Neuronal stem cell (in vitro differentiated cells): ENCODE data around the gene MLF2.

ENCODE experiments used
- DNase-seq: peaks from one replicate; pipeline ENCODE4 v3.0.0-alpha.2; 2013; ENCODE audit warnings: low spot score
- H2AFZ ChIP-seq: one replicate; pipeline ENCODE4 v1.6.1; 2013; ENCODE audit warnings: mild to moderate bottlenecking, low read length, inconsistent platforms
- H2AK5ac ChIP-seq: 2 replicates; pipeline ENCODE4 v1.6.1; 2013; ENCODE audit warnings: low read depth, mild to moderate bottlenecking, inconsistent platforms, low read length, moderate library complexity, mixed read lengths
- H2BK120ac ChIP-seq: 2 replicates; pipeline ENCODE4 v1.6.1; 2013; ENCODE audit warnings: low read depth, mild to moderate bottlenecking, inconsistent platforms, low read length, moderate library complexity, mixed read lengths
- H2BK12ac ChIP-seq: one replicate; pipeline ENCODE4 v1.6.1; 2013; ENCODE audit warnings: low read length, inconsistent platforms
- H2BK15ac ChIP-seq: 2 replicates; pipeline ENCODE4 v1.6.1; 2013; ENCODE audit warnings: mild to moderate bottlenecking, low read length, inconsistent platforms, mixed read lengths
- H2BK5ac ChIP-seq: one replicate; pipeline ENCODE4 v1.6.1; 2013; ENCODE audit warnings: inconsistent platforms, mild to moderate bottlenecking, low read length, moderate library complexity
- H3K14ac ChIP-seq: one replicate; pipeline ENCODE4 v1.6.1; 2013; ENCODE audit warnings: low read length, inconsistent platforms
- H3K18ac ChIP-seq: 2 replicates; pipeline ENCODE4 v1.6.1; 2013; ENCODE audit warnings: low read length, inconsistent platforms
- H3K23ac ChIP-seq: 2 replicates; pipeline ENCODE4 v1.6.1; 2013; ENCODE audit warnings: low read depth, mild to moderate bottlenecking, mixed read lengths, low read length, inconsistent platforms; ENCODE audit not compliant: poor library complexity
- H3K27ac ChIP-seq: replicated peaks from 3 replicates; pipeline ENCODE4 v1.5.1; 2013; ENCODE audit warnings: low read length, inconsistent platforms
- H3K27me3 ChIP-seq, 3 experiments: 2 replicates each; pipeline ENCODE4 v1.6.1; 2013; ENCODE audit warnings: low read length in 3 of 3, mild to moderate bottlenecking in 2 of 3, inconsistent platforms in 1 of 3, low read depth in 1 of 3, mixed read lengths in 1 of 3, moderate library complexity in 1 of 3; ENCODE audit not compliant: control insufficient read depth in 3 of 3, insufficient read depth in 3 of 3
- H3K36me3 ChIP-seq, 2 donors: replicated peaks in 1 of 2; 2 replicates each; pipeline ENCODE4 v1.6.1; 2013; ENCODE audit warnings: low read length in 2 of 2; ENCODE audit not compliant: control insufficient read depth in 2 of 2, insufficient read depth in 2 of 2
- H3K4ac ChIP-seq: 2 replicates; pipeline ENCODE4 v1.6.1; 2013; ENCODE audit warnings: inconsistent platforms, mild to moderate bottlenecking, low read length, moderate library complexity
- H3K4me1 ChIP-seq, 2 donors: 1 replicate in 1 of 2; 2 replicates in 1 of 2; pipeline ENCODE4 v1.6.1; 2013; ENCODE audit warnings: low read length in 2 of 2, low read depth in 1 of 2; ENCODE audit not compliant: control insufficient read depth in 2 of 2, insufficient read depth in 1 of 2
- H3K4me2 ChIP-seq: one replicate; pipeline ENCODE4 v1.6.1; 2013; ENCODE audit warnings: mild to moderate bottlenecking, low read length, inconsistent platforms; ENCODE audit not compliant: insufficient read depth, poor library complexity, severe bottlenecking
- H3K4me3 ChIP-seq, 2 donors: 2 replicates each; pipeline ENCODE4 v1.5.1; 2013; ENCODE audit warnings: low read length in 2 of 2, mild to moderate bottlenecking in 2 of 2, inconsistent platforms in 1 of 2, moderate library complexity in 1 of 2
- H3K79me1 ChIP-seq: one replicate; pipeline ENCODE4 v1.6.1; 2013; ENCODE audit warnings: low read depth, mild to moderate bottlenecking, inconsistent platforms, low read length, moderate library complexity
- H3K9ac ChIP-seq: one replicate; pipeline ENCODE4 v1.6.1; 2013; ENCODE audit warnings: mild to moderate bottlenecking, low read depth, low read length, inconsistent platforms; ENCODE audit not compliant: poor library complexity
- H3K9me3 ChIP-seq, 2 donors: replicated peaks in 1 of 2; 2 replicates each; pipeline versions ENCODE3 to v1.6.1; 2013; ENCODE audit warnings: low read length in 2 of 2, mild to moderate bottlenecking in 2 of 2, inconsistent platforms in 1 of 2, low read depth in 1 of 2, mixed read lengths in 1 of 2, moderate library complexity in 1 of 2; ENCODE audit not compliant: control insufficient read depth in 2 of 2, insufficient read depth in 1 of 2
- H4K8ac ChIP-seq: one replicate; pipeline ENCODE4 v1.6.1; 2013; ENCODE audit warnings: low read depth, mild to moderate bottlenecking, inconsistent platforms, low read length, moderate library complexity
- H4K91ac ChIP-seq: one replicate; pipeline ENCODE4 v1.6.1; 2013; ENCODE audit warnings: low read length, low read depth, mild to moderate bottlenecking, inconsistent platforms; ENCODE audit not compliant: poor library complexity
- WGBS, 2 donors: extraction: QIAGEN DNeasy Blood & Tissue Kit; methylation state at CpG; one replicate each; pipeline ENCODE4 v1.1.7; 2013; ENCODE audit warnings: missing lambda C conversion rate in 2 of 2, mixed read lengths in 1 of 2; ENCODE audit not compliant: insufficient read length in 2 of 2, insufficient replicate concordance in 1 of 2; ENCODE audit errors: extremely low coverage in 2 of 2; 5-methylcytosine and 5-hydroxymethylcytosine counted together

Gene MLF2

DNA sequence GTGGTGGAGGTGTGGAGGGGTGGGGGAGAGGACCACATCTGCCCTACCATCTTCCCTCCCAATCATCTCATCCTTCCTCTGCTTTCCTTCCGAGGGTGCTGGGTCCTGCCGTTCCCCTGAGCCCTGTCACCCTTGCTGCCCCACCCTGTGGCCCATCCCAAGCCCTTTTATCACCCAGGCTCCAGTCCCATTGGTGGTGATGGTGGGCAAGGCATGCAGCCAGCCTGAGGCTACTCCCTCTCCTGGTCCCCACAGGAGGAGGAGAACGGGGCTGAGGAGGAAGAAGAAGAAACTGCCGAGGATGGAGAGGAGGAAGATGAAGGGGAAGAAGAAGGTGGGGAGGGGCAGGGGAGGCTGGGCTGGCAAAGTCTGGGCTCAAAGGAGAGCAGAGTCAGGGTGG, 16.7 kb upstream of the MLF2 start:
- WGBS, 2 donors: no CpG with 5 or more reads among the region's 4 CpGs
- peaks cover 0 to 2% (median 0%) of the 10 kb centered on the region in 3 experiments for H3K27me3 ChIP-seq
- H3K27ac ChIP-seq: peak overlapping the region; percentile 67

DNA sequence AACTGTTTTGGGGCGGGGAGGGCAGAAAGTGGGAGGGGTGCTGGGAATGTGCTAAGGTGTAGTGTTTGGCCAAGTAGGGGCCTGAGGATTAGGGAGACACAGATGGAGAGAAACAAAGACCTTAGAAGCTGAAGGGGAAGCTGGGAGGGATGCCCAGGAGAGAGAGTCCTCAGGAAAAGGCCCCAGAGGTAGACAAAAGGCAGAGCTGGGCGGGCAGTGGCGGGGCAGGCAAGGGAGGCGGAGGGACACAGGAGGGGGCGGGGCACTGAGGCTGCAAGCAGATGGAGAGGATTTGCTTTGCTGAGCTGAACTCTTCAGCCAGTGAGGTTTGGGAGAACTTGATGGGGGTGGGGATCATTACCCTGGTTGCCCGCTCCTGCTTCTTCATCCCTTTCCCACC, 16.0 kb upstream of the MLF2 start:
- Histone ChIP-seq H2AFZ (no peak overlapping the region), H3K36me3 (peaks cover 27 to 45% of the 10 kb centered on the region in 2 donors), H3K79me1 (peaks cover 8% of the 10 kb centered on the region), H3K4me3 (peak overlapping the region; percentile 93 to 98), H3K9me3 (peaks cover 0 to 4% of the 10 kb centered on the region in 2 donors), H2AK5ac (peak overlapping the region; percentile 16), H3K14ac (no peak overlapping the region), H3K4ac (no peak overlapping the region), H3K4me2 (peak overlapping the region; percentile 84), H3K27me3 (peaks cover 0 to 2% (median 0%) of the 10 kb centered on the region in 3 experiments), H3K18ac (peak overlapping the region; percentile 90), H2BK5ac (peak overlapping the region; percentile 56), H4K91ac (no peak overlapping the region), H3K4me1 (peaks cover 40 to 47% of the 10 kb centered on the region in 2 donors), H2BK15ac (no peak overlapping the region), H3K27ac (peak overlapping the region; percentile 96), H2BK120ac (no peak overlapping the region), H3K9ac (peak overlapping the region; percentile 100), H2BK12ac (no peak overlapping the region), H3K23ac (no peak overlapping the region), H4K8ac (no peak overlapping the region)
- peak; percentile 84 for DNase-seq
- no CpG with 5 or more reads among the region's 6 CpGs for WGBS, 2 donors

More for the DNA sequence above, 16.7 kb upstream of the MLF2 start:
- H4K8ac ChIP-seq: no peak overlapping the region
- H3K9me3 ChIP-seq: peaks cover 0 to 4% of the 10 kb centered on the region in 2 donors
- H3K79me1 ChIP-seq: peaks cover 8% of the 10 kb centered on the region
- peaks cover 38 to 47% of the 10 kb centered on the region in 2 donors for H3K4me1 ChIP-seq
- peak overlapping the region; percentile 69 for H2BK15ac ChIP-seq
- no peak overlapping the region for H2AFZ ChIP-seq
- H3K14ac ChIP-seq: no peak overlapping the region
- no peak overlapping the region for H2BK120ac ChIP-seq
- peak overlapping the region; percentile 0 for H3K23ac ChIP-seq
- peak overlapping the region; percentile 65 for H3K4me2 ChIP-seq
- no peak for DNase-seq
- H2AK5ac ChIP-seq: peak overlapping the region; percentile 65
- H3K36me3 ChIP-seq: peaks cover 29 to 50% of the 10 kb centered on the region in 2 donors
- peak overlapping the region; percentile 82 for H3K9ac ChIP-seq
- H2BK12ac ChIP-seq: peak overlapping the region; percentile 2
- H4K91ac ChIP-seq: no peak overlapping the region
- H3K4ac ChIP-seq: no peak overlapping the region
- peak overlapping the region; percentile 90 for H3K18ac ChIP-seq
- peak overlapping the region in 1 of 2 donors; percentile 98 for H3K4me3 ChIP-seq
- peak overlapping the region; percentile 56 for H2BK5ac ChIP-seq

DNA sequence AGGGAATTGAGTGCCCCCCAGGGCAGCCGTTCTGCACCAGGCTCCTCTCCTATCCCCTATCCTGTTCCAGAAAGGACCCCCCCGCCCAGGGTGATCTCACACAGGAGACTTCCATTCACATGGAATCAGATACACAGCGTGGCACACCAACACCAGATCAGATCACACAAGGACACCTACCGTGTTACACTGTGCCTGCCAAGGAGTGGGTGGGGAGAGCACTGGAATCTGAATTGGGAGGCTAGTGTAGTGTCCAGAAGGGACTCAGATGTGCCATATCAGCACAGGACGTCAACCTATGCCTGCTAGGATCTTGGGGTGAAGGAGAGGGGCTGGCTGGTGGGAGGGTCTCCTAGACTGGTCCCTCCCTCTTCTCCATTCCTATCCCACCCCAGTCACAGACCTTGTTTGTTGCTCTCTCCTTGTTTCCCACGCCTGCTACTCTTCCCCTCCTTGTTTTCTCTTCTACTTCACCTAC, 15.5 kb upstream of the MLF2 start:
- Histone ChIP-seq H3K18ac (peak overlapping the region; percentile 76), H3K27ac (peak overlapping the region; percentile 96), H3K9ac (peak overlapping the region; percentile 100), H3K4me2 (peak overlapping the region; percentile 84), H4K8ac (no peak overlapping the region), H4K91ac (no peak overlapping the region), H3K14ac (no peak overlapping the region), H3K4me3 (peak overlapping the region; percentile 93 to 98), H3K36me3 (peaks cover 27 to 45% of the 10 kb centered on the region in 2 donors), H2BK5ac (no peak overlapping the region), H2BK15ac (no peak overlapping the region), H3K4me1 (peaks cover 46 to 48% of the 10 kb centered on the region in 2 donors), H3K4ac (no peak overlapping the region), H3K23ac (no peak overlapping the region), H3K27me3 (peaks cover 0 to 2% (median 0%) of the 10 kb centered on the region in 3 experiments), H2AFZ (no peak overlapping the region), H2BK120ac (no peak overlapping the region), H3K79me1 (peaks cover 8% of the 10 kb centered on the region), H3K9me3 (peaks cover 0 to 4% of the 10 kb centered on the region in 2 donors), H2AK5ac (peak overlapping the region; percentile 16), H2BK12ac (no peak overlapping the region)
- no peak for DNase-seq
- WGBS, 2 donors: no CpG with 5 or more reads among the region's 6 CpGs

DNA sequence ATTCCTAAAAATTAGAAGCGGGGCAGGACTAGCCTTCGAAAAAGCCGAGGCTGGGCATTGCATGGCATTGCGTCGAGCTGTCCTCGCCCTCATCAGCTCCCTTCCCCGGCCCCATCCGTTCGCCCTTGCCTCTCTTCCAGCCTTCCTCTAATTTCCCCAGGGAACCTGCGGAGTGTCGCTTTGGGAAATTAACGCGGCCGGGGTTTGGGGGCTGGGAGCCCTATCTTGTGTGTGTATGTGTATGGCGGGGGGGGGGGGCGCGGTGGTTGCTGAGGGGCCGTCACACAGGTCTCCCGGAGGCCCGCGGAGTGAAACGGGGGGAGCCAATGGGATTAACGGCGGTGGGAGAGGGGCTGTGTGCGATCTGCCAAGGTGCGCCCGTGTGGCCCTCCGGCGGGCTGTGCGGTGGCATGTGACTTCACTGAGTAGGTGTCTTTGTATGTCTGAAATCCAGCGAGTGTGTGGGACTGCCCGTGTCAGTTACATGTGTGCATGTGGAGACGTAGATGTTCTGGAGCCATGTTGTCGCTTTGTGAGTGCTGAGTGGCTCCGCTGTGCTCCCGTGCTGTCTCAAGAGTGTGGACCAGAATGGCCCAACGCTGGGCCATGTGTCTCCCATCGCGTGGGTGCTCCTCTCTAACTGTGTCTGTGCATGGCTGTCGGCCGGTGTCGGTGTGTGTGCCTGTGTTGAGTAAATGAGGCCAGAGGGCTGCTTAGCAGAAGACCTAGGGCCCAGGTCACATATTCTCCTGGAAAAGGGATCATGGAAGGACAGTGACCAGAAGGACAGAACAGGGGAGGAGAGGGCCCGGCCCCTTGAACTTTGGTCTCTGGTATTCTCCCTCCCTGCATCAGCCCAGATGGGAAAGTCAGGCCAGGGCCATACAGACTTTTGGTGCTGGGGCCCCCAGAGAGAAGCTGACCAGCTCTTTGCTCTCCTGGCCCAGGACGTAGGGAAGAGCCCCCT, 14.7 kb upstream of the MLF2 start:
- Histone ChIP-seq H3K27ac (peak overlapping the region; percentile 96), H4K8ac (no peak overlapping the region), H3K4me2 (peak overlapping the region; percentile 84), H2BK15ac (peak overlapping the region; percentile 7), H2AFZ (no peak overlapping the region), H3K4me3 (peak overlapping the region; percentile 93 to 98), H3K14ac (peak overlapping the region; percentile 98), H3K79me1 (peaks cover 8% of the 10 kb centered on the region), H3K36me3 (peaks cover 27 to 39% of the 10 kb centered on the region in 2 donors), H3K9me3 (peaks cover 0 to 4% of the 10 kb centered on the region in 2 donors), H3K23ac (peak overlapping the region; percentile 94), H2BK12ac (no peak overlapping the region), H3K18ac (peak overlapping the region; percentile 96), H2BK120ac (peak overlapping the region; percentile 78), H3K4ac (no peak overlapping the region), H4K91ac (no peak overlapping the region), H3K9ac (peak overlapping the region; percentile 100), H3K4me1 (peaks cover 44 to 50% of the 10 kb centered on the region in 2 donors), H2AK5ac (peak overlapping the region; percentile 30), H3K27me3 (peaks cover 0 to 2% (median 0%) of the 10 kb centered on the region in 3 experiments), H2BK5ac (peak overlapping the region; percentile 99)
- WGBS, 2 donors: no CpG with 5 or more reads among the region's 44 CpGs
- DNase-seq: no peak
